NB4 (cell line): Measurements from ENCODE around the gene SELENOV.

Source experiments
- CTCF ChIP-seq: IDR thresholded peaks from one replicate; pipeline ENCODE4 v1.5.1; 2012; ENCODE audit warnings: low read depth, low read length
- MAX ChIP-seq: IDR thresholded peaks from 2 replicates; pipeline ENCODE4 v1.6.1; 2011; ENCODE audit warnings: low read depth, low read length
- POLR2A ChIP-seq: IDR thresholded peaks from 2 replicates; pipeline ENCODE4 v1.6.1; 2011; ENCODE audit warnings: mild to moderate bottlenecking; ENCODE audit not compliant: insufficient read length; ENCODE audit errors: extremely low read depth

- no peak for TF ChIP-seq CTCF
- no peak for TF ChIP-seq POLR2A
- TF ChIP-seq MAX, result no peak
Measured at GRCh38 chr19:39498798-39499642, 15.9 kb upstream of the SELENOV start, which contains the start of gene DLL3.
